ENCODE data around the gene CRY2.
A peak's percentile ranks its signal among the peaks of the same experiment; 100 is the strongest.
"Not testable (repeated sequence)": the region's sequence is repeated elsewhere in the genome, so short reads cannot be mapped to it uniquely, and the experiment has no call there.

CRY2 gene

GRCh38 chr11:45811571-45812290, 35.5 kb upstream of the CRY2 start:
- DNase-seq = no peak

- no peak for DNase-seq
Observed at GRCh38 chr11:45812581-45813548, 34.4 kb upstream of the CRY2 start.

- DNase-seq = no peak
Observed at GRCh38 chr11:45815747-45816146, 31.5 kb upstream of the CRY2 start.

DNA sequence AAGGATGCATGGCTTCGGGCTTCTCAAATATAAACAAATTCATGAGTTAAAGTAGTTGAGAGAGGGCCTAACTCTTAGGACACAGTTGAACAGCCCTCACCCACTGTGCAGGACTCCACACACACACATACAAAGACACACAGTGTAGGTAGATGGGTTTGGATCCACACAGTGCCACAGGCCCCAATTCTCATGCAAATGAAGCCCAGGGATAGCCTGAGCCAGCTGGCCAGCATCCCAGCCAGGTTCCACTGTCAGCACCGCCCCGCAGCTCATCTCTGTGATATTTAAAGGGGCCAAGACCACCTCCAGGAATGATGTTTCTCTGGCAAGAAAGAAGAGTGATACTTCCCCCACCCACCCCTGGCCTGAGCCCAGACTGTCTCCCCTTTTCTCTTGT, 30.7 kb upstream of the CRY2 start:
- peak; percentile 8 for DNase-seq

- no peak for DNase-seq
Observed at GRCh38 chr11:45817191-45817590, 30.1 kb upstream of the CRY2 start.

DNA sequence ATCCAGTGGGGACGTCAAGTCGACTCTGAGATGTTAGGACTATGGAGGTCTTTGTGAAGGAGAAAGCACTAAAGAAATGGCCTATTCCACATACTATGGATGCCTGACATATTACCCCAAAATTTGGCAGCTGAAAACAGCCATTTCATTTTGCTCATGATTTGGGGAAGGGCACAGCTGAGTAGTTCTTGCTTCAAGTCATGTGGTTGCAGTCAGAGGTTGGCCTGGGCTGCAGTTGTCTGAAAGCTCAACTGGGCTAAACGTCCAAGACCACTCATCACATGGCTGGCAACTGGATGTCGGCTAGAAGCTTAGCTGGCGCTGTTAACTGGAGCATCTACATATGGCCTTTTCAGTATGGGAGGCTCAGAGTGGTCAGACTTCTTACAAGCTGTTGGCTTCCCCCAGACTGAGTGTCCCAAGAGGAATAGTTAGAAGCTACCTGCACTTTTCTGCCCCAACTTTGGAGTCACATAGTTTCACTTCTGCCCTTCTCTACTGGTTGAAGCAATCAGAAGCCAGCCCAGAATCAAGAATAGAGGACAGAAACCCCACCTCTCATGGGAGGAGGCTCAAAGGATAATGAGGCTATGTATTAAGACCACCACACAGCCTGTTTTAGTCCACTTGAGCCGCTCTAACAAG, 28.2 kb upstream of the CRY2 start:
- DNase-seq = no peak

GRCh38 chr11:45820211-45820857, 26.9 kb upstream of the CRY2 start:
- no peak for DNase-seq

- not testable (repeated sequence) for DNase-seq
Observed at GRCh38 chr11:45826492-45826891, 20.8 kb upstream of the CRY2 start.

- DNase-seq = no peak
Observed at GRCh38 chr11:45827123-45827522, 20.2 kb upstream of the CRY2 start.

DNA sequence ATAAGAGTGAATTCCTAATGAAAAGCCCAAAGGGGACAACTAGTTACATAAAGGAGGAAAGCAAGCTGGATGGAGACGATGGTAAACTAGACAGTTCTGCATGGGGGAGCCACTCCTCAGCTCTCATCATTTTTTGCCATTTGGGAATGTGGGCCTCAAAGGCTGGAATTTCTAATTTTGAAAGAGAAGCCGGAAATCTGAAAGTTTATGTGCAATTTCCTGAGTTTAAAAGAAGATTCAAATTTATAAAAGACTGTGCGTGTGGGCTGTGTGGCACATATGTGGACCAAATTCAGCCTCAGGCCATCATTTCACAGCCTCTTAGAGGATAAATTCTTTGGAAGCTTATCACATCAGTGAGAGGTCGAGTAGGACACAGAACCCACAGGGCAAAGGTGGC, 18.3 kb upstream of the CRY2 start:
- DNase-seq = no peak

- DNase-seq = no peak
Observed at GRCh38 chr11:45830596-45830995, 16.7 kb upstream of the CRY2 start.

- DNase-seq = no peak
Observed at GRCh38 chr11:45832811-45833441, 14.3 kb upstream of the CRY2 start.

- no peak for DNase-seq
Observed at GRCh38 chr11:45833761-45834160, 13.5 kb upstream of the CRY2 start.

- DNase-seq = no peak
Observed at GRCh38 chr11:45834298-45834756, 12.9 kb upstream of the CRY2 start.

DNA sequence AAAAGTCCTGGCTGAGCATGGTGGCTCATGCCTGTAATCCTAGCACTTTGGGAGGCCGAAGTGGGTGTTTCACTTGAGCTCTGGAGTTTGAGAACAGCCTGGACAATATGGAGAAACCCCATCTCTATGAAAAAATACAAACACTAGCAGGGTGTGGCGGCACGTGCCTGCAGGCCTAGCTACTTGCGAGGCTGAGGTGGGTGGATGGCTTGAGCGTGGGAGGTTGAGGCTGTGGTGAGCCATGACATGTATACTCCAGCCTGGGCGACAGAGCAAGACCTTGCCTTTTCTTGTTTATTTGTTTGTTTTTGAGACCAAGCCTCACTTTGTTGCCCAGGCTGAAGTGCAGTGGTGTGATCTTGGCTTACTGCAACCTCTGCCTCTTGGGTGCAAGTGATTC, 8.1 kb upstream of the CRY2 start:
- DNase-seq = no peak

- DNase-seq = not testable (repeated sequence)
Observed at GRCh38 chr11:45840251-45840650, 7.0 kb upstream of the CRY2 start.

GRCh38 chr11:45843158-45843924, 3.9 kb upstream of the CRY2 start:
- DNase-seq = peak; percentile 82

DNA sequence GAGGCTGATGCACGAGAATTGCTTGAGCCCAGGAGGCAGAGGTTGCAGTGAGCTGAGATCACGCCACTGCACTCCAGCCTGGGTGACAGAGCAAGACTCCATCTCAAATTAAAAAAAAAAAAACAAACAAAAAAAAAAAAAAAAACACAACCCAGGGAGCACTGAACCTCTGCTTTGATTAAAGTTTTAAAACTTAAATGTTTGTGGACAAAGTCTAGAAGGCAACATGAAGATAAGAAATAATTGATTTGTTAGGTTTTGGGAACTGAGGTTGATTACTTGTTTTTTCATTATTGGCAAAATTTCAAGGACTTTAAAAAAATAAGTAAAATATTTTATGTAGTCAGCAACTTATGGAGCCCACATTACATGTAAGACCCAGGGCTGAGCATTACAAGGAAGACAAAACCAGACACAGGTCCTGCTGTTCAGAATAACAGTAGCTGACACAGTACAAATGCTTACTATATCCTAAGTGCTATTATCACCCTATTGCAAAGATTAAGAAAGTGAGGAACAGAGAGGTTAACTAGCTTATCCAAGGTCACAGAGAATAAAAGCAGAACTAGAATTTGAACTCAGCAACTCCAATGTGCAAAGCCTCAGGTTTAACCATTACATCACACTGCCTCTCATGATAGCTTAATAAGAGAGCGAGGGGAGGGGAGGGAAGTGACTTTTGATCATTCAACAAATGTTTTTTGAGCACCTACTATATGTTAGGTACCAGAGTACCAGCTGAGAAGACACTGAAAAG, 2.3 kb upstream of the CRY2 start:
- no peak for DNase-seq

DNA sequence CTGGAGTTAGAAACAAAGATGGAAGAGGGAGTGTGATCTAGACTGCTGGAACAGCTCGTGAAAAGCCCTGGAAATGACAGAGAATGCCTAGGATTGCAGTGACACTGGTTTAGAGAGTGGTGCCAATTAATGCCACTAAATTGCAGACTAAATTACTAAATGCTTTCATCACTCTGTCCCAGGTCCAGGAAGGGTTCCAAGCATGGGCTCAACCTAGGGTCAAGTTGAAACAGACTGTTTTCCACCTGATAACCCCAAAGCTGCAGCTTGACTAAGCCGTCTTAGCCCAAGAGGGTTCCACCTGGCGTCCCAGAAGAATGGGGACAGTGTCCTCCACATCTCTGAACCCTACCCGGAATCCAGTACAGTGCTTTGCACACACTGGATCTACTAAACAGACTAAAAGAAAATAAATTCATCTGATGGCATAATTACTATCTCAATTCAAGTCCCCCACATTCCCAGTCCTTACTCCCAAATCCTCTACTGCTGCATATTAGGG, 1.1 kb upstream of the CRY2 start:
- DNase-seq = no peak

- peak; percentile 55 for DNase-seq
Observed at GRCh38 chr11:45847911-45848316, 639 bp downstream of the CRY2 start.

GRCh38 chr11:45848654-45849081, 1.4 kb downstream of the CRY2 start:
- DNase-seq = no peak

All from NCI-H526 treated with DMSO at 0.1 percent for 48 hours (cell line).